ENCODE measurements around the gene HSD11B2. TPM values are rescaled to one million over a fixed set of nuclear protein-coding genes. Genes with fewer than 3 reads are reported as not detected.

HSD11B2 gene
- total RNA-seq, result 2.6 TPM

DNA sequence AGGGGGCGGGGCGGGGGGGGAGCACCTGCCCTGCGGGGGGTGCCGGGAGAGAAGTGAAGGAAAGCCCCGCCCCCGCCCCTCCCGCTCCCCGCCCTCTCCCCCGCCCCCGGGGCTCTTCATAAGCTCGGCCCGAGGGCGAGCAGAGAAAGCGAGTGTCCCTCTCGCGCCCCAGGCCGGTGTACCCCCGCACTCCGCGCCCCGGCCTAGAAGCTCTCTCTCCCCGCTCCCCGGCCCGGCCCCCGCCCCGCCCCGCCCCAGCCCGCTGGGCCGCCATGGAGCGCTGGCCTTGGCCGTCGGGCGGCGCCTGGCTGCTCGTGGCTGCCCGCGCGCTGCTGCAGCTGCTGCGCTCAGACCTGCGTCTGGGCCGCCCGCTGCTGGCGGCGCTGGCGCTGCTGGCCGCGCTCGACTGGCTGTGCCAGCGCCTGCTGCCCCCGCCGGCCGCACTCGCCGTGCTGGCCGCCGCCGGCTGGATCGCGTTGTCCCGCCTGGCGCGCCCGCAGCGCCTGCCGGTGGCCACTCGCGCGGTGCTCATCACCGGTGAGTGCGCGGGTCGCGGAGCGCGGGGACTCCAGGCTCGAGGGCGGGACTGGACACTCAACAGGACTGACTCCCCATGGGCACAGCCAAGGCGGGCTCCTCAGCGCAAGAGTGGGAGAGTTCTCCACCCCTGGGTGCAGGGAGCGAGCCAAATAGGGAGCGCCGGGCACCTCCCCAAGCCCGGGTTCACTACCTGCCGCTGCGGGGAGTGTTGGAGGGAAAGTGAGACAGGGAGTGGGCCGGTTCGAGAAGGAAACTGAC, at the start of gene HSD11B2:
Gene HSD11B2 (plus strand): TSS at position 145 of the 798 bp plus-strand sequence. CDS start 128 bp downstream, at position 273.
- Histone ChIP-seq H3K9me3 (ENCODE audit: control insufficient read depth in 3 of 3, low read length in 3 of 3) (no peaks in the 10 kb centered on the region), H3K27me3 (ENCODE audit: control insufficient read depth in 3 of 3, insufficient read depth in 3 of 3, low read length in 3 of 3) (peaks cover 0 to 9% (median 3%) of the 10 kb centered on the region in 3 donors), H3K9ac (ENCODE audit: low read depth in 1 of 3, low read length in 3 of 3) (peak within 1 kb of the TSS in 2 of 3 donors; percentile 53 to 74), H3K36me3 (ENCODE audit: control insufficient read depth in 3 of 3, insufficient read depth in 3 of 3, low read length in 3 of 3) (peaks cover 0 to 2% (median 0%) of the 10 kb centered on the region in 3 donors), H3K27ac (ENCODE audit: low read depth, low read length) (peak within 1 kb of the TSS; percentile 30), H3K4me1 (ENCODE audit: control insufficient read depth in 3 of 3, insufficient read depth in 3 of 3, low read length in 3 of 3) (peaks cover 21 to 46% (median 35%) of the 10 kb centered on the region in 3 donors), H3K4me3 (ENCODE audit: low read length in 3 of 3) (peak within 1 kb of the TSS; percentile 51 to 65 (median 62))

GRCh38 chr16:67383284-67383683, 47.6 kb upstream of the HSD11B2 start:
- Histone ChIP-seq H3K9me3 (ENCODE audit: control insufficient read depth in 3 of 3, low read length in 3 of 3) (no peaks in the 10 kb centered on the region), H3K27me3 (ENCODE audit: control insufficient read depth in 3 of 3, insufficient read depth in 3 of 3, low read length in 3 of 3) (no peaks in the 10 kb centered on the region), H3K9ac (ENCODE audit: low read depth in 1 of 3, low read length in 3 of 3) (no peak overlapping the region), H3K27ac (ENCODE audit: low read depth, low read length) (no peak overlapping the region), H3K4me3 (ENCODE audit: low read length in 3 of 3) (no peak overlapping the region), H3K36me3 (ENCODE audit: control insufficient read depth in 3 of 3, insufficient read depth in 3 of 3, low read length in 3 of 3) (no peaks in the 10 kb centered on the region), H3K4me1 (ENCODE audit: control insufficient read depth in 3 of 3, insufficient read depth in 3 of 3, low read length in 3 of 3) (peaks cover 6 to 21% (median 16%) of the 10 kb centered on the region in 3 donors)

DNA sequence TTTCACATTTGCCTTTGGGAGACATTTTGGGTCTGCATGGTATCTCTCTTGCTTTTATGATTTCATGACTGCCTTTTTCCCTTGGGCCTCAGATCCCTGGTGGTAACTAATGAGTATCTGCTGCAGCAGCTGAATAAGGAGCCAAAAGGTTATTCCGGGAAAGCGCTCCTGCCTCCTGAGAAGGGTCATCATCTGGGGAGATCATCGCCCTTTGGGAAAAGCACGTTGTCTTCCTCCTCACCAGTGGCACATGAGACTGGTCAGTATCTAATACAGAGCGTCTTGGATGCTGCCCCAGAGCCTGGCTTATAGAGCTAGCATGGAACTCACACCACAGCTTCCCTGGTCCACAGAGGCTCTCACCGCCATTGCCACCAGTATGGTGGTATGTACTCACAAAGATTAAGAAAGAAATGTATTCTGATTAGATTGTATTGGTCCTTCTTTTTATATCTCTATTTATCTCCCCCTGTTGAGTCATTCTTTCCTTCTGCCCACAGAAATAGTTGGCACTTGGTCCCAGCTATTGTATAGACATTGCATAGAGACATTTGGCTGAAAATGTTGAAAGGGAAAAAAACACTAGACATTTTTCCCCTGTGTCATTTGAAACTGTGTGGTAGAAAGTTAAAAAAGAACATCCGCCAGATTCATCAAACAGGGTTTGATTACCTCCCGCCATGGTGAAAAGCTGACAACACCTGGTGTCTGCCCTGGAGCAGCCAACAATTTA, 46.0 kb upstream of the HSD11B2 start:
- H3K9ac ChIP-seq (ENCODE audit: low read depth in 1 of 3, low read length in 3 of 3), result no peak overlapping the region
- no peak overlapping the region for H3K27ac ChIP-seq (ENCODE audit: low read depth, low read length)
- no peaks in the 10 kb centered on the region for H3K36me3 ChIP-seq (ENCODE audit: control insufficient read depth in 3 of 3, insufficient read depth in 3 of 3, low read length in 3 of 3)
- no peaks in the 10 kb centered on the region for H3K9me3 ChIP-seq (ENCODE audit: control insufficient read depth in 3 of 3, low read length in 3 of 3)
- H3K4me1 ChIP-seq (ENCODE audit: control insufficient read depth in 3 of 3, insufficient read depth in 3 of 3, low read length in 3 of 3), result peaks cover 12 to 23% (median 21%) of the 10 kb centered on the region in 3 donors
- H3K4me3 ChIP-seq (ENCODE audit: low read length in 3 of 3), result no peak overlapping the region
- H3K27me3 ChIP-seq (ENCODE audit: control insufficient read depth in 3 of 3, insufficient read depth in 3 of 3, low read length in 3 of 3), result no peaks in the 10 kb centered on the region

GRCh38 chr16:67386861-67387455, 44.0 kb upstream of the HSD11B2 start:
- H3K27ac ChIP-seq (ENCODE audit: low read depth, low read length), result no peak overlapping the region
- no peaks in the 10 kb centered on the region for H3K36me3 ChIP-seq (ENCODE audit: control insufficient read depth in 3 of 3, insufficient read depth in 3 of 3, low read length in 3 of 3)

DNA sequence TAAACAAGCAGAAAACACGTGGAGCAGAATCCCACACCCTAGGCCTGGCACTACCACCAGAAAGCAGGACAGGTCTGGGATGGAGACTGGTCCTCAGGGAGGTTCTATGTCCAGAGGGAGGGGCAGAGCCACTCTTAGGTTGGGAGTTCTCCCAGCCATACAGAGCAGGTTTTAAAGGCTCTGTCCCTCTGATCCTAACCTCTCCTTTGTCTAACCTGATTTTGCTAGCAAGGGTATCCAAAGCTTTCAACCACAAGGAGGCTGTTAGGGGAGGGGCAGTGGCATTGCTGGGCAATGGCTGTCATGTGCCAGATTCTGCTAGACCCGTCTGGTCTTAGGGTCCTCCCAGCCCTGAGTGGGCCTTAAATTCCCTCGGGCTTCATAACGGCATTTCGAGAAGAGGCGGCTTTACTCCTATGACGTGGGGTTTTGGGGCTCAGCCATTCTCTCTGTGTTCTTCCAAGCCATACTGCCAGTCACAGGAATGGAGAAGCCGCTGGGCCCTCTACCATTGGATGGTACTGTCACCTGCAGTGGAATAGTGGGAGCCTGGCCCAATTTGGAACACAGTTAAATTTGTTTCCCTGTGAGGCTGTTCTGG, 43.3 kb upstream of the HSD11B2 start:
- H3K9me3 ChIP-seq (ENCODE audit: control insufficient read depth in 3 of 3, low read length in 3 of 3), result no peaks in the 10 kb centered on the region
- H3K9ac ChIP-seq (ENCODE audit: low read depth in 1 of 3, low read length in 3 of 3), result no peak overlapping the region
- H3K4me1 ChIP-seq (ENCODE audit: control insufficient read depth in 3 of 3, insufficient read depth in 3 of 3, low read length in 3 of 3), result peaks cover 35 to 46% (median 43%) of the 10 kb centered on the region in 3 donors
- H3K27ac ChIP-seq (ENCODE audit: low read depth, low read length), result no peak overlapping the region
- H3K27me3 ChIP-seq (ENCODE audit: control insufficient read depth in 3 of 3, insufficient read depth in 3 of 3, low read length in 3 of 3), result no peaks in the 10 kb centered on the region
- no peak overlapping the region for H3K4me3 ChIP-seq (ENCODE audit: low read length in 3 of 3)
- H3K36me3 ChIP-seq (ENCODE audit: control insufficient read depth in 3 of 3, insufficient read depth in 3 of 3, low read length in 3 of 3), result no peaks in the 10 kb centered on the region

More at GRCh38 chr16:67386861-67387455, 44.0 kb upstream of the HSD11B2 start:
- no peak overlapping the region for H3K4me3 ChIP-seq (ENCODE audit: low read length in 3 of 3)
- H3K9ac ChIP-seq (ENCODE audit: low read depth in 1 of 3, low read length in 3 of 3), result no peak overlapping the region
- peaks cover 29 to 40% (median 36%) of the 10 kb centered on the region in 3 donors for H3K4me1 ChIP-seq (ENCODE audit: control insufficient read depth in 3 of 3, insufficient read depth in 3 of 3, low read length in 3 of 3)
- no peaks in the 10 kb centered on the region for H3K27me3 ChIP-seq (ENCODE audit: control insufficient read depth in 3 of 3, insufficient read depth in 3 of 3, low read length in 3 of 3)
- H3K9me3 ChIP-seq (ENCODE audit: control insufficient read depth in 3 of 3, low read length in 3 of 3), result no peaks in the 10 kb centered on the region

GRCh38 chr16:67388191-67388590, 42.7 kb upstream of the HSD11B2 start:
- Histone ChIP-seq H3K27ac (ENCODE audit: low read depth, low read length) (no peak overlapping the region), H3K36me3 (ENCODE audit: control insufficient read depth in 3 of 3, insufficient read depth in 3 of 3, low read length in 3 of 3) (no peaks in the 10 kb centered on the region), H3K4me3 (ENCODE audit: low read length in 3 of 3) (no peak overlapping the region), H3K4me1 (ENCODE audit: control insufficient read depth in 3 of 3, insufficient read depth in 3 of 3, low read length in 3 of 3) (peaks cover 41 to 52% (median 49%) of the 10 kb centered on the region in 3 donors), H3K9me3 (ENCODE audit: control insufficient read depth in 3 of 3, low read length in 3 of 3) (no peaks in the 10 kb centered on the region), H3K27me3 (ENCODE audit: control insufficient read depth in 3 of 3, insufficient read depth in 3 of 3, low read length in 3 of 3) (no peaks in the 10 kb centered on the region), H3K9ac (ENCODE audit: low read depth in 1 of 3, low read length in 3 of 3) (no peak overlapping the region)

- Histone ChIP-seq H3K27me3 (ENCODE audit: control insufficient read depth in 3 of 3, insufficient read depth in 3 of 3, low read length in 3 of 3) (no peaks in the 10 kb centered on the region), H3K9ac (ENCODE audit: low read depth in 1 of 3, low read length in 3 of 3) (no peak overlapping the region), H3K27ac (ENCODE audit: low read depth, low read length) (no peak overlapping the region), H3K4me3 (ENCODE audit: low read length in 3 of 3) (no peak overlapping the region), H3K4me1 (ENCODE audit: control insufficient read depth in 3 of 3, insufficient read depth in 3 of 3, low read length in 3 of 3) (peaks cover 43 to 55% (median 51%) of the 10 kb centered on the region in 3 donors), H3K9me3 (ENCODE audit: control insufficient read depth in 3 of 3, low read length in 3 of 3) (no peaks in the 10 kb centered on the region), H3K36me3 (ENCODE audit: control insufficient read depth in 3 of 3, insufficient read depth in 3 of 3, low read length in 3 of 3) (no peaks in the 10 kb centered on the region)
Measured at GRCh38 chr16:67388591-67388990, 42.3 kb upstream of the HSD11B2 start.

DNA sequence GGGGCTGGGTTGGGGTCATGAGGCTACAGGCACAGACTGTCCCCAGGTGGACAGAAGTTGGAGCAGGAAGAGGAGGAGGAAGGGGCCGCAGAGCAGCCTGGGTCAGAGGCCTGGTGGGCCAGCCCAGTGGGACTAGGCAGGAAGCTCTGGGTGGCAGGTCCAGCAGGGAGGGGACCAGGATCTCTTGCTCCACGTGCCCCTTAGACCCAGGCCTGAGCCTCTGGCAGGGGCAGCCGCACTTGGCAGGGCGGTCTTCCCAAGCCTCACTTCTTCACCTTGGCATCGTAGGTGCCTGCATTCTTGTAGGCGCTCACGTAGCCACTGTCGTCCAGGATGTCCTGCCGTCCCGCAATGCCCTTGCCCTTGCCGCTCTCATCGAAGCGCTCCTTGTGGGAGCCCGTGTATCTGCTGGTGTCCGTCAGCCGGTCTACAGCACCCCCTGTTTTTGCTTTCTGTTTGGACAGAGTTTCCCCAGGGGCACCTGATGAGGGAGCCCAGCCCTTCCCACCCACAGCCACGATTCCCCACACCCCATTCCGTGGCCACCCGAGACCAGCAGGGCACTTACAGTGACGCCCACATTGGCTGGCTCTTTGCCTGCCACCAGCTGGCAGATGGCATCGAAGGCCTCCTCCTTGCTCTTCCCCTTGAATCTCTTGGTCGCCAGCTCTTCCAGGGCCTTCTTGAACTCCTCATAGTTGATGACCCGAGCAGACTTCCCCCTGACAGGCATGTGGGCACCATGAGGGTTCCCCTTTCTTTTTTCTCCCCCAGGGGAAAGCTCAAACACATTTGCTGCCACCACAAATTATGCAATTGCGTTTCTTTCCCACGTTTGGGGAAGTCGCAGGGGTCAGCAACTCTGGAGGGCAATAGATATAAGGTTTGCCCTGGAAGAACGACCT, 40.8 kb upstream of the HSD11B2 start:
- Histone ChIP-seq H3K9ac (ENCODE audit: low read depth in 1 of 3, low read length in 3 of 3) (peak overlapping the region in 2 of 3 donors; percentile 32 to 40), H3K4me1 (ENCODE audit: control insufficient read depth in 3 of 3, insufficient read depth in 3 of 3, low read length in 3 of 3) (peaks cover 50 to 52% (median 52%) of the 10 kb centered on the region in 3 donors), H3K9me3 (ENCODE audit: control insufficient read depth in 3 of 3, low read length in 3 of 3) (no peaks in the 10 kb centered on the region), H3K27ac (ENCODE audit: low read depth, low read length) (peak overlapping the region; percentile 80), H3K36me3 (ENCODE audit: control insufficient read depth in 3 of 3, insufficient read depth in 3 of 3, low read length in 3 of 3) (no peaks in the 10 kb centered on the region), H3K27me3 (ENCODE audit: control insufficient read depth in 3 of 3, insufficient read depth in 3 of 3, low read length in 3 of 3) (no peaks in the 10 kb centered on the region), H3K4me3 (ENCODE audit: low read length in 3 of 3) (no peak overlapping the region)

Data from skeletal muscle tissue (tissue), 4 donors.